GM18873 (cell line): ENCODE data around the gene IL26.
A peak's percentile ranks its signal among the peaks of the same experiment; 100 is the strongest.

Experiments used
- ATAC-seq: cut with Tn5 transposase; IDR thresholded peaks from one replicate; pipeline ENCODE4 v1.9.1; 2021; ENCODE audit warnings: mild to moderate bottlenecking, moderate library complexity, moderate number of reproducible peaks; ENCODE audit not compliant: unreplicated experiment, low FRiP score

The IL26 gene

GRCh38 chr12:68159681-68160304, 65.8 kb downstream of the IL26 start, which contains the start of gene IFNG:
Gene IFNG, minus strand, starts transcription at chr12:68159740. Its CDS starts 125 bp downstream, at chr12:68159615.
- peak; percentile 68 for ATAC-seq

- no peak for ATAC-seq
These were observed 67.2 kb downstream of the IL26 start for GRCh38 chr12:68158432-68158831.

- no peak for ATAC-seq
These were observed 68.2 kb downstream of the IL26 start for GRCh38 chr12:68157380-68157779.

GRCh38 chr12:68156636-68157035, 69.0 kb downstream of the IL26 start:
- no peak for ATAC-seq

GRCh38 chr12:68154779-68155178, 70.8 kb downstream of the IL26 start:
- ATAC-seq, result no peak
